Keratinocyte (primary cell): ENCODE results near the gene MYL5. TPM values are rescaled to one million over a fixed set of nuclear protein-coding genes. Genes with fewer than 3 reads are reported as not detected.

ENCODE experiments used
- DNase-seq: peaks from one replicate; pipeline ENCODE4 v3.0.0-alpha.2; 2011; ENCODE audit warnings: low read depth, missing footprints, low spot score
- FAIRE-seq: peaks from 2 replicates; lab custom pipeline; 2011; peaks lifted over from hg19 to GRCh38; lab: Jason Lieb, UNC
- H2AFZ ChIP-seq: 2 replicates; pipeline ENCODE4 v1.6.0; 2012; ENCODE audit warnings: low read length, control low read depth, inconsistent platforms; ENCODE audit not compliant: control insufficient read depth
- H3K27ac ChIP-seq: 2 replicates; pipeline ENCODE4 v1.5.1; 2011; ENCODE audit warnings: low read length; ENCODE audit not compliant: control insufficient read depth, insufficient read depth
- H3K27me3 ChIP-seq: 3 replicates; pipeline ENCODE4 v1.6.0; 2011; ENCODE audit warnings: low read length; ENCODE audit not compliant: control insufficient read depth, insufficient read depth; ENCODE audit errors: extremely low read depth
- H3K36me3 ChIP-seq, 2 experiments: 2 replicates in 1 of 2; 3 replicates in 1 of 2; pipeline ENCODE4 v1.5.1; 2011; ENCODE audit warnings: low read length in 2 of 2, mild to moderate bottlenecking in 1 of 2; ENCODE audit not compliant: control insufficient read depth in 2 of 2, insufficient read depth in 2 of 2; ENCODE audit errors: extremely low read depth in 1 of 2
- H3K4me1 ChIP-seq: 3 replicates; pipeline ENCODE4 v1.5.1; 2011; ENCODE audit warnings: low read length; ENCODE audit not compliant: control insufficient read depth, insufficient read depth; ENCODE audit errors: extremely low read depth
- H3K4me2 ChIP-seq: 3 replicates; pipeline ENCODE4 v1.6.0; 2011; ENCODE audit warnings: low read depth, low read length; ENCODE audit not compliant: control insufficient read depth, insufficient read depth; ENCODE audit errors: extremely low read depth
- H3K4me3 ChIP-seq, 3 experiments: fragments of 200-600 bp in 1 of 3; sonication (generic) in 1 of 3; 2 replicates in 2 of 3; 3 replicates in 1 of 3; pipeline ENCODE4 v1.5.1; 2011 to 2016; ENCODE audit warnings: low read length in 3 of 3, mild to moderate bottlenecking in 3 of 3, control low read depth in 2 of 3, inconsistent platforms in 1 of 3, low read depth in 1 of 3, mixed read lengths in 1 of 3, mixed run types in 1 of 3, moderate library complexity in 1 of 3; ENCODE audit not compliant: control insufficient read depth in 2 of 3, insufficient read depth in 2 of 3; ENCODE audit errors: extremely low read depth in 1 of 3
- H3K79me2 ChIP-seq: 2 replicates; pipeline ENCODE4 v1.6.0; 2012; ENCODE audit warnings: low read length; ENCODE audit not compliant: control insufficient read depth, insufficient read depth
- H3K9ac ChIP-seq: 3 replicates; pipeline ENCODE4 v1.6.0; 2011; ENCODE audit warnings: low read length; ENCODE audit not compliant: control insufficient read depth, insufficient read depth; ENCODE audit errors: extremely low read depth
- H3K9me1 ChIP-seq: 3 replicates; pipeline ENCODE4 v1.6.0; 2011; ENCODE audit warnings: low read length; ENCODE audit not compliant: control insufficient read depth, insufficient read depth; ENCODE audit errors: extremely low read depth
- H3K9me3 ChIP-seq: 2 replicates; pipeline ENCODE4 v1.5.1; 2012; ENCODE audit warnings: low read depth, low read length; ENCODE audit not compliant: control insufficient read depth
- H4K20me1 ChIP-seq: 3 replicates; pipeline ENCODE4 v1.6.0; 2011; ENCODE audit warnings: low read length; ENCODE audit not compliant: control insufficient read depth, insufficient read depth; ENCODE audit errors: extremely low read depth
- EZH2 ChIP-seq: IDR thresholded peaks from one replicate; pipeline ENCODE4 v1.6.1; 2012; ENCODE audit warnings: inconsistent platforms, mild to moderate bottlenecking, low read length, moderate library complexity
- dilution Hi-C: fragments of 300-500 bp; cut with MboI; formaldehyde crosslinking; loops from one replicate; pipeline ENCODE4 v1.7.0; 2020; ENCODE audit warnings: low sequenced_read_pairs; ENCODE audit not compliant: extremely low pct_ligation_motif_present
- polyA plus RNA-seq, 5 experiments: library from polyadenylated mRNA; depleted of rRNA in 3 of 5; stranded (reverse) in 3 of 5; stranded (forward) in 1 of 5; unstranded in 1 of 5; fragments of >200 nt; gene quantifications; 1 replicate in 1 of 5; 2 replicates in 3 of 5; 3 replicates in 1 of 5; pipeline versions ENCODE4 v1.2.1 to v1.2.3, GENCODE V29; 2011 to 2012; ENCODE audit warnings: missing spikeins in 2 of 5, low read depth in 1 of 5, low replicate concordance in 1 of 5
- TF ChIP-seq, protein P1 (sequence below), 3 experiments: IDR thresholded peaks in 1 of 3; conservative IDR thresholded peaks in 1 of 3; optimal IDR thresholded peaks in 1 of 3; 2 replicates in 2 of 3; 3 replicates in 1 of 3; pipeline versions ENCODE3 to v1.5.1; 2011; ENCODE audit warnings: low read length in 3 of 3, mild to moderate bottlenecking in 3 of 3, moderate library complexity in 2 of 3, control low read depth in 1 of 3, inconsistent platforms in 1 of 3; ENCODE audit not compliant: insufficient read depth in 2 of 3; ENCODE audit errors: extremely low read depth in 1 of 3

MYL5 gene
- polyA plus RNA-seq, 1 donor (not counting 4 experiments of a cell fraction or from before 2014, with no cell fraction given) = 8.0 TPM

DNA sequence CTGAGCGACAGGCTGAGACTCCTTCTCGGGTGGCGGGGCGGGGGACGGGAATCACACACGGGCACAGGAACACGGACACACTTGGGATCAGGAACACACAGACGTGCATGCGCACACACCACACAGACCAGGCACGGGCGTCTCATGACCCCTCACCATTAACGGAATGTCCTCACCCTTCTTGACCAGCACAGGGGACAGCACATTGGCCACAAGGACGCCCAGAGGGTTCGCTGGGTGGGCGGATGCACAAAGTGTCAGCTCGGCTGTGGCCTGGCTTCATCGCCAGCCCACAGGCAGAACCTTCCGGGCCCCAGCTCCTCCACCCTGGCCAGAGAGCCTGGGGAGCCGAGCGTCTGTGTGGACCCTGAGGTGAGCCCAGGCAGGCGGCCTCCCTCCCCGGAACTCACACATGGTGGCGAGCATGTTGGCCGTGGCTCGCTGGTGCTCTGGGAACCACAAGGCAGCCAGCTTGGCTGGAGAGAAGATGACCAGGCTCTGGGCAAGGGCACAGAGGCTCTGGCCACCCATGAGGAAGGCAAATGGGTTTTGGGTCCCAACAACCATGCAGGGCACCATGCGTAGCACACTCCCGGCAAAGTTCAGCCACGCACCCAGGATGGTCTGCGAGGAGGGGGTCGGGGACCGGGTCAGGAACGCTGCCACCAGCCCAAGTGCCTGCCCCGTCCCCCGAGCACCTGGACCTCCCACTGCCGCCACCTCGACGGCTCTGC is 11.5 kb downstream of the MYL5 start:
- Histone ChIP-seq H3K27me3 (peaks cover 22% of the 10 kb centered on the region), H3K27ac (no peak overlapping the region), H4K20me1 (peaks cover 4% of the 10 kb centered on the region), H3K4me2 (no peak overlapping the region), H3K9me3 (no peaks in the 10 kb centered on the region), H3K4me1 (peaks cover 6% of the 10 kb centered on the region), H2AFZ (no peak overlapping the region), H3K36me3 (no peaks in the 10 kb centered on the region), H3K9ac (no peak overlapping the region), H3K4me3 (no peak overlapping the region), H3K79me2 (no peaks in the 10 kb centered on the region), H3K9me1 (no peaks in the 10 kb centered on the region)
- TF ChIP-seq, protein P1, sequence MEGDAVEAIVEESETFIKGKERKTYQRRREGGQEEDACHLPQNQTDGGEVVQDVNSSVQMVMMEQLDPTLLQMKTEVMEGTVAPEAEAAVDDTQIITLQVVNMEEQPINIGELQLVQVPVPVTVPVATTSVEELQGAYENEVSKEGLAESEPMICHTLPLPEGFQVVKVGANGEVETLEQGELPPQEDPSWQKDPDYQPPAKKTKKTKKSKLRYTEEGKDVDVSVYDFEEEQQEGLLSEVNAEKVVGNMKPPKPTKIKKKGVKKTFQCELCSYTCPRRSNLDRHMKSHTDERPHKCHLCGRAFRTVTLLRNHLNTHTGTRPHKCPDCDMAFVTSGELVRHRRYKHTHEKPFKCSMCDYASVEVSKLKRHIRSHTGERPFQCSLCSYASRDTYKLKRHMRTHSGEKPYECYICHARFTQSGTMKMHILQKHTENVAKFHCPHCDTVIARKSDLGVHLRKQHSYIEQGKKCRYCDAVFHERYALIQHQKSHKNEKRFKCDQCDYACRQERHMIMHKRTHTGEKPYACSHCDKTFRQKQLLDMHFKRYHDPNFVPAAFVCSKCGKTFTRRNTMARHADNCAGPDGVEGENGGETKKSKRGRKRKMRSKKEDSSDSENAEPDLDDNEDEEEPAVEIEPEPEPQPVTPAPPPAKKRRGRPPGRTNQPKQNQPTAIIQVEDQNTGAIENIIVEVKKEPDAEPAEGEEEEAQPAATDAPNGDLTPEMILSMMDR (optimal IDR thresholded peaks at IDR 0.05 in 1 of 3, IDR thresholded peaks at IDR 0.05 in 1 of 3, conservative IDR thresholded peaks at IDR 0.05 in 1 of 3; ENCODE audit: extremely low read depth in 1 of 3, insufficient read depth in 2 of 3, low read length in 3 of 3) = no peak
- no peak for TF ChIP-seq EZH2
- dilution Hi-C loops = no loop called here
- FAIRE-seq (no peak), DNase-seq (no peak)

DNA sequence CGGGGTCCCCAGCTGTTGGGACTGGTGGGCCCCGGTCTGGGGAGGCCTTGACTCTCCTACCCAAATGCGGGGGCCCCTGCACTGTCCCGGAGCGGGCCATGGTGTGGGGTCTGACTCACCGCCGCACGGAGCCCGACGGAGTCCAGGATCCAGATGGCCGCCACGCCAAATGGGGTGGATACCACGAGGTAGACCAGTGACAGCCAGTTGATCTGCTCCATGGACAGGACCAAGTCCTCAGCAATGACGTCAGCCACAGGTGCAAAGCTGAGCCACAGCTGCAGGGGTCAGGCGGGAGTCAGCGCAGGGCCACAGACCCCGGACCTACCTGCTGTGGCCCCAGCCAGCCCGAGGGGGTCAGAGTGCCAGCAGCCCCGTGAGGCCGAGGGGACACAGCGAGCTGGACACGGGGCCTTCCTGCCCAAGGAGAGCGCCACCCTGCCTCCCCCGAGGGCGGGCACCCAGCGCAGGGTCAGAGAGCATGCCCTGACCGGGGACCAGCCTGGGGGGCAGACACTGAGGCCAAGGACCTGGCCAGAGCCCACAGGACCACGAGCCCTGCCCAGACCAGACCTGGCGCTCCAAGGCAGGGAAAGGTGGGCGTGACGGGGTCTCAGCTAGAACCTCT is 12.2 kb downstream of the MYL5 start:
- DNase-seq = no peak
- H3K9me3 ChIP-seq = no peaks in the 10 kb centered on the region
- peaks cover 4% of the 10 kb centered on the region for H4K20me1 ChIP-seq
- H3K27ac ChIP-seq = no peak overlapping the region
- no peak for FAIRE-seq
- no peak overlapping the region for H3K4me2 ChIP-seq
- dilution Hi-C loops = no loop called here
- H3K36me3 ChIP-seq = no peaks in the 10 kb centered on the region
- no peak for TF ChIP-seq EZH2
- TF ChIP-seq, protein P1 (optimal IDR thresholded peaks at IDR 0.05 in 1 of 3, IDR thresholded peaks at IDR 0.05 in 1 of 3, conservative IDR thresholded peaks at IDR 0.05 in 1 of 3; ENCODE audit: extremely low read depth in 1 of 3, insufficient read depth in 2 of 3, low read length in 3 of 3) = no peak
- H3K4me1 ChIP-seq = peaks cover 6% of the 10 kb centered on the region
- H2AFZ ChIP-seq = no peak overlapping the region
- H3K79me2 ChIP-seq = no peaks in the 10 kb centered on the region
- peaks cover 22% of the 10 kb centered on the region for H3K27me3 ChIP-seq
- H3K9ac ChIP-seq = no peak overlapping the region
- no peak overlapping the region for H3K4me3 ChIP-seq
- no peaks in the 10 kb centered on the region for H3K9me1 ChIP-seq
